Astrocyte (in vitro differentiated cells and primary cell): ENCODE measurements around the gene CNTRL. TPM values are rescaled to one million over a fixed set of nuclear protein-coding genes. Genes with fewer than 3 reads are reported as not detected.

Experiments
- DNase-seq: peaks from one replicate; pipeline ENCODE4 v3.0.0-alpha.2; 2010; ENCODE audit warnings: low read depth
- FAIRE-seq: peaks from 2 replicates; lab custom pipeline; 2011; peaks lifted over from hg19 to GRCh38; lab: Jason Lieb, UNC
- H2AFZ ChIP-seq: 2 replicates; pipeline ENCODE4 v1.6.0; 2012; ENCODE audit warnings: low read depth, low read length, inconsistent platforms
- H3K27ac ChIP-seq: 2 replicates; pipeline ENCODE4 v1.5.1; 2011; ENCODE audit warnings: low read depth, low read length, inconsistent platforms
- H3K27me3 ChIP-seq: 2 replicates; pipeline ENCODE4 v1.6.0; 2011; ENCODE audit warnings: low read length, inconsistent platforms; ENCODE audit not compliant: insufficient read depth
- H3K36me3 ChIP-seq: 2 replicates; pipeline ENCODE4 v1.5.1; 2011; ENCODE audit warnings: low read length, inconsistent platforms; ENCODE audit not compliant: insufficient read depth
- H3K4me1 ChIP-seq: 2 replicates; pipeline ENCODE4 v1.5.1; 2011; ENCODE audit warnings: low read length, inconsistent platforms; ENCODE audit not compliant: insufficient read depth
- H3K4me2 ChIP-seq: 2 replicates; pipeline ENCODE4 v1.6.0; 2012; ENCODE audit warnings: low read length, inconsistent platforms
- H3K4me3 ChIP-seq: 2 replicates; pipeline ENCODE4 v1.5.1; 2011; ENCODE audit warnings: low read depth, mild to moderate bottlenecking, low read length, inconsistent platforms; ENCODE audit not compliant: insufficient read depth
- H3K79me2 ChIP-seq: 2 replicates; pipeline ENCODE4 v1.6.0; 2012; ENCODE audit warnings: mild to moderate bottlenecking, low read length, inconsistent platforms; ENCODE audit not compliant: insufficient read depth
- H3K9ac ChIP-seq: 2 replicates; pipeline ENCODE4 v1.6.0; 2012; ENCODE audit warnings: mild to moderate bottlenecking, low read length, inconsistent platforms
- H3K9me3 ChIP-seq: 2 replicates; pipeline ENCODE4 v1.5.1; 2012; ENCODE audit warnings: low read depth, mild to moderate bottlenecking, low read length, inconsistent platforms; ENCODE audit not compliant: insufficient read depth
- H4K20me1 ChIP-seq: 2 replicates; pipeline ENCODE4 v1.6.0; 2012; ENCODE audit warnings: low read length, inconsistent platforms; ENCODE audit not compliant: insufficient read depth
- H3K27ac Mint-ChIP-seq: one replicate; pipeline ENCODE4 v1.8.0; 2021; ENCODE audit warnings: mild to moderate bottlenecking, mixed read lengths; ENCODE audit not compliant: unreplicated experiment
- H3K27me3 Mint-ChIP-seq: one replicate; pipeline ENCODE4 v1.8.0; 2021; ENCODE audit warnings: low read depth, mixed read lengths; ENCODE audit not compliant: unreplicated experiment
- H3K36me3 Mint-ChIP-seq: one replicate; pipeline ENCODE4 v1.8.0; 2021; ENCODE audit warnings: low read depth, mixed read lengths; ENCODE audit not compliant: unreplicated experiment
- H3K4me1 Mint-ChIP-seq: one replicate; pipeline ENCODE4 v1.8.0; 2021; ENCODE audit warnings: low read depth, mixed read lengths; ENCODE audit not compliant: unreplicated experiment
- H3K4me3 Mint-ChIP-seq: one replicate; pipeline ENCODE4 v1.8.0; 2021; ENCODE audit warnings: mild to moderate bottlenecking, moderate library complexity, mixed read lengths; ENCODE audit not compliant: unreplicated experiment
- H3K9me3 Mint-ChIP-seq: one replicate; pipeline ENCODE4 v1.8.0; 2021; ENCODE audit warnings: mild to moderate bottlenecking, mixed read lengths; ENCODE audit not compliant: unreplicated experiment
- EZH2 ChIP-seq: IDR thresholded peaks from 2 replicates; pipeline ENCODE4 v1.6.1; 2012; ENCODE audit warnings: mild to moderate bottlenecking, low read length, inconsistent platforms; ENCODE audit not compliant: insufficient read depth
- total RNA-seq: library from RNA; stranded (reverse); gene quantifications from 2 replicates; pipeline ENCODE4 v1.2.1, GENCODE V29; 2021
- TF ChIP-seq, protein P1 (sequence below): IDR thresholded peaks from 2 replicates; pipeline ENCODE4 v1.5.1; 2011; ENCODE audit warnings: low read depth, mild to moderate bottlenecking, inconsistent platforms, low read length, moderate library complexity; ENCODE audit not compliant: insufficient read depth

Gene CNTRL
- total RNA-seq, 1 donor from 2014 or later = 4.4 TPM

DNA sequence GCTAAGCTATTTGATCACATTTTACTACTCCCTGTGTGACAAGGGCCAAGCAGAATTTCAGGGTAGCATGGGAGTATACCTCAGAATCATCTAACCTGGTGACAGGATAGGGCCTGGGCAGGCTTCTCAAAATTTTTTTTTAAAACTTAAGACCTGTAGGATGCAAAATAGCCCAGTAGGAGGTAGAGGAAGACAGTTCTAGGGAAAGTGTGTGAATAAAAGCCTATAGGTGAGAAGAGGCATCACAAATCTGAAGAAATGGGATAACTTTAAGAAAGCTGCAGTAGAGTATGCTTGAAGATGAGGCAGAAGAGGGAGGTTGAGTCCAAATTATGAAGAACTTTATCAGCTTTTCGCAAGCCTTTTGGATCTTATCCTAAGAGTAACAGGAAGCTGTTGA lies 32.3 kb downstream of the CNTRL start:
- FAIRE-seq (no peak), DNase-seq (no peak)
- H4K20me1 ChIP-seq = no peaks in the 10 kb centered on the region
- no peak overlapping the region for H3K4me2 ChIP-seq
- Mint-ChIP-seq H3K27me3 (no peaks in the 10 kb centered on the region), H3K27ac (no peak overlapping the region), H3K9me3 (peaks cover 14% of the 10 kb centered on the region), H3K36me3 (no peaks in the 10 kb centered on the region), H3K4me3 (no peak overlapping the region), H3K4me1 (no peaks in the 10 kb centered on the region)
- H3K36me3 ChIP-seq = no peaks in the 10 kb centered on the region
- no peak overlapping the region for H3K9ac ChIP-seq
- TF ChIP-seq EZH2 = no peak
- TF ChIP-seq, protein P1, sequence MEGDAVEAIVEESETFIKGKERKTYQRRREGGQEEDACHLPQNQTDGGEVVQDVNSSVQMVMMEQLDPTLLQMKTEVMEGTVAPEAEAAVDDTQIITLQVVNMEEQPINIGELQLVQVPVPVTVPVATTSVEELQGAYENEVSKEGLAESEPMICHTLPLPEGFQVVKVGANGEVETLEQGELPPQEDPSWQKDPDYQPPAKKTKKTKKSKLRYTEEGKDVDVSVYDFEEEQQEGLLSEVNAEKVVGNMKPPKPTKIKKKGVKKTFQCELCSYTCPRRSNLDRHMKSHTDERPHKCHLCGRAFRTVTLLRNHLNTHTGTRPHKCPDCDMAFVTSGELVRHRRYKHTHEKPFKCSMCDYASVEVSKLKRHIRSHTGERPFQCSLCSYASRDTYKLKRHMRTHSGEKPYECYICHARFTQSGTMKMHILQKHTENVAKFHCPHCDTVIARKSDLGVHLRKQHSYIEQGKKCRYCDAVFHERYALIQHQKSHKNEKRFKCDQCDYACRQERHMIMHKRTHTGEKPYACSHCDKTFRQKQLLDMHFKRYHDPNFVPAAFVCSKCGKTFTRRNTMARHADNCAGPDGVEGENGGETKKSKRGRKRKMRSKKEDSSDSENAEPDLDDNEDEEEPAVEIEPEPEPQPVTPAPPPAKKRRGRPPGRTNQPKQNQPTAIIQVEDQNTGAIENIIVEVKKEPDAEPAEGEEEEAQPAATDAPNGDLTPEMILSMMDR = no peak
- H3K27ac ChIP-seq = no peak overlapping the region
- H2AFZ ChIP-seq = no peak overlapping the region
- no peaks in the 10 kb centered on the region for H3K79me2 ChIP-seq
- H3K4me1 ChIP-seq = no peaks in the 10 kb centered on the region
- H3K9me3 ChIP-seq = no peaks in the 10 kb centered on the region
- no peak overlapping the region for H3K4me3 ChIP-seq
- no peaks in the 10 kb centered on the region for H3K27me3 ChIP-seq

DNA sequence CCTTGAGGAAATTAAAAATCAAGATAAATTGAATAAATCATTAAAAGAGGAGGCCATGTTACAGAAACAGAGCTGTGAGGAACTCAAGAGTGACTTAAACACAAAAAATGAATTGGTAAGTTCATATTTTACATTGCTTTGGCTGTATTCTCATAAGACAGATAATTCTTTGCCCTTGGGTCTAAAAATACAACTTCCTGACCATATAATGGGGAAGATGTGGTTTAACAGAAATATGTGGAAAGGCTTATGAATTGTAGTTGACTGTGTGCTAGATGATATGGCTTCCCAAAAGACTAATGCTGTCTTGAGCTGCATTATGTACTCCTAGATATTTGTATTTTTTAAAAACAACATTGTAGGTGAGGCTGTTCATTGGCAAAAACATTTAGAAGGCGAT lies 33.1 kb downstream of the CNTRL start:
- peaks cover 5% of the 10 kb centered on the region for H3K9me3 Mint-ChIP-seq
- DNase-seq (no peak), FAIRE-seq (no peak)
- no peak overlapping the region for H3K4me3 Mint-ChIP-seq
- H3K27ac Mint-ChIP-seq = no peak overlapping the region
- no peaks in the 10 kb centered on the region for H3K4me1 ChIP-seq
- no peak overlapping the region for H3K4me3 ChIP-seq
- no peaks in the 10 kb centered on the region for H3K9me3 ChIP-seq
- no peaks in the 10 kb centered on the region for H3K27me3 ChIP-seq
- TF ChIP-seq EZH2 = no peak
- TF ChIP-seq, protein P1 = no peak
- no peaks in the 10 kb centered on the region for H4K20me1 ChIP-seq
- no peak overlapping the region for H3K4me2 ChIP-seq
- no peak overlapping the region for H3K27ac ChIP-seq
- no peaks in the 10 kb centered on the region for H3K79me2 ChIP-seq
- H3K9ac ChIP-seq = no peak overlapping the region
- H2AFZ ChIP-seq = no peak overlapping the region
- H3K27me3 Mint-ChIP-seq = no peaks in the 10 kb centered on the region
- no peaks in the 10 kb centered on the region for H3K36me3 Mint-ChIP-seq
- H3K36me3 ChIP-seq = no peaks in the 10 kb centered on the region
- no peaks in the 10 kb centered on the region for H3K4me1 Mint-ChIP-seq

DNA sequence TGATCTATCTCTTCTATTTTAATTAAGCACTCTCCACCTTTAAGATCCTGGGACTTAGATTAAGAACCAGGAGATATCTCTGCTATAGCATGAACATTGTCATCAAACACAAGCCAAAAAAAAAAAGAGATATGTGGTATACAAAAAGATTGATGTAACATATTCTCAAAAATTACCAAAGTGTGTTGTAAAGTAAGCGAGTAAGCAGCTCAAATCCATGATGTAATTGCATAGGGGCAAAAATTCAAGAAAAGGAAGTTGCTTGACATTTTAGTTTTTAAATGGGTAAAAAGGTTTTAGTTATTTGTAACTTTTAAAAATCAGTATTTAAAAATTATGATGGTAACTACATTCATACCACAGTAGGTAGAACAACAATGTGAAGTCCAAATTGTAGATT lies 40.7 kb downstream of the CNTRL start:
- H3K4me3 Mint-ChIP-seq = no peak overlapping the region
- H2AFZ ChIP-seq = no peak overlapping the region

More for the DNA sequence above, 40.7 kb downstream of the CNTRL start:
- H3K79me2 ChIP-seq = no peaks in the 10 kb centered on the region
- H3K27me3 ChIP-seq = no peaks in the 10 kb centered on the region
- TF ChIP-seq, protein P1 = no peak
- TF ChIP-seq EZH2 = no peak
- H3K4me1 ChIP-seq = no peaks in the 10 kb centered on the region
- Mint-ChIP-seq H3K27me3 (no peaks in the 10 kb centered on the region), H3K4me1 (no peaks in the 10 kb centered on the region), H3K36me3 (no peaks in the 10 kb centered on the region), H3K27ac (no peak overlapping the region), H3K9me3 (no peaks in the 10 kb centered on the region)
- no peaks in the 10 kb centered on the region for H4K20me1 ChIP-seq
- FAIRE-seq = no peak
- H3K36me3 ChIP-seq = no peaks in the 10 kb centered on the region
- no peak overlapping the region for H3K4me2 ChIP-seq
- H3K9ac ChIP-seq = no peak overlapping the region
- DNase-seq = no peak
- no peak overlapping the region for H3K27ac ChIP-seq
- no peak overlapping the region for H3K4me3 ChIP-seq
- no peaks in the 10 kb centered on the region for H3K9me3 ChIP-seq
